GM21528 (cell line): ENCODE measurements around the gene GALNT8.
"Not testable (repeated sequence)": the region's sequence is repeated elsewhere in the genome, so short reads cannot be mapped to it uniquely, and the experiment has no call there.

Source experiments
- ATAC-seq: cut with Tn5 transposase; IDR thresholded peaks from one replicate; pipeline ENCODE4 v1.9.1; 2021; ENCODE audit warnings: mild to moderate bottlenecking, moderate library complexity; ENCODE audit not compliant: unreplicated experiment, low FRiP score

Gene GALNT8

DNA sequence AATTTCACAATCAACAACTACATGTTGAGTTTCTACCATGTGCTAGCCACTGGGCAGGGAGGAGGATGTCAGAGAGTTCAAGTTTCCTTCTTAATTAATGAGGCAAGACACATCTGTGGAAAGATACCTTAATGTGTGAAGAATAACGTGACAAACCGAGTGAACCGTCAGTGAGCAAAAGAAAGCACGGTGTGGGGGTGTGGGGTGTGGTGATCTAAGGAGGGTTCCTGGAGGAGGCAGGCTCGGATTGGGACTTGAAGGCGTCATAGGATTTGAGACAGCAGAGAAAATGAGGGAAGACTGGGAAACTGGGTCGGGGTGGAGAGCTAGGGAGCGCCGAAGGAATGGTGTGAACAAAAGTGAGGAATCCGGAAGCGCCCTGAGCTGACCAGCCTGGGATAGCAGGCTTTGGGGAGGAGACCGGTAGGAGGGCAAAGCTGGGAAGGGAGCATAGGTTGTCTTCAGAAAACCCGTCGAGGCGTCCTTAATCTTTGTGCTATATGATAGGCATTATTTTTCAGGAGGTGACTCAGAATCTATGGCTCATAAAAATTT lies 22.3 kb downstream of the GALNT8 start:
- no peak for ATAC-seq

DNA sequence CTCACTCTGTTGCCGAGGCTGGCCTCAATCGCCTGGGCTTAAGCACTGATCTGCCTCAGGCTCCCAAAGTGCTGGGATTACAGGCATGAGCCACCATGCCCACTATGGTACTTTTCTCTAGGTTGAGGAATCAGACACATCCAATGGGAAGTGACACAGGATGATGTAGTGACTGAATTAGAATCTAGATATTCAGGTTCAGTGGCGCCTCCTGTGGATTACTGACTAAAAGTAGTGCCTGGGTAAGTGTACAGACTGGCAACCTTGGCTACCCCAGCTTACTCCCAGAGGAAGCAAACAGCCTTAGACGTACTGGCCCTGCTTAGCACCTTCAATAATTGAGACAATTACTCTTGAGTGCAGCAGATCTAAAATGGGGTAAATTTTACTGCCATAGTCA lies 22.8 kb downstream of the GALNT8 start:
- no peak for ATAC-seq

- no peak for ATAC-seq
Observed at GRCh38 chr12:4744709-4745108, 24.5 kb downstream of the GALNT8 start.

- ATAC-seq: no peak
Observed at GRCh38 chr12:4745249-4745648, 25.0 kb downstream of the GALNT8 start.

DNA sequence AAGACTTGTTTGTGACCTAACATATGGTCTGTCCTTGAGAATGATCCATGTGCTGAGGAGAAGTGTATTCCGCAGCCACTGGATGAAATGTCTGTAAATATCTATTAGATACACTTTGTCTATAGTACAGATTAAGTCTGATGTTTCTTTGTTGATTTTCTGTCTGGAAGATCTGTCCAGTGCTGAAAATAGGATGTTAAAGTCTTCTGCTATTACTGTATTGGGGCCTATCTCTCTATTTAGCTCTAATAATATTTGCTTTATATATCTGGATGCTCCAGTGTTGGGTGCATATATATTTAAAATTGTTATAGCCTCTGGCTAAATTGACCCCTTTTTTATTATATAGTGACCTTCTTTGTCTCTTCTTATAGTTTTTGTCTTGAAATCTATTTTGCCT lies 31.5 kb downstream of the GALNT8 start:
- not testable (repeated sequence) for ATAC-seq

- no peak for ATAC-seq
Observed at GRCh38 chr12:4762773-4763172, 42.6 kb downstream of the GALNT8 start.

DNA sequence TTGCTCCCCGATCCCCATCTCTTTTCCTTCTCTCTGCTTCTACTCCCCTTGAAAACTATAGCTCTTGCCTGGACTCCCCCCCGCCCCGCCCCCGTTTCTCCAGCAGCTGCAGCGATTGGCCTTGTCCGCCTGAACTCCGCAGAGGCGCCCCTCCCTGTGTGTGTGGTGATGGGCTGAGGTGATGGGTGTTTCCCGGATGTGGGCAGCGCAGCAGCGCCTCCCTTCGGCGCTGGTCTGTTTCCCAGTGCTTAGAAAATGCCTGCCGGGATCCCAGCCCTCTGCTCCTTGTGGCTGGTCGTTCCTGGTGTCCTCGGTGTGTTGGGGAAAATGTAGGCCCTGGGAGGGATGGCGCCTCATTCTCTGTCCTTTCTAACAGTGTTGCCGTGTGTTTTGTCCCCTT lies 43.3 kb downstream of the GALNT8 start:
- ATAC-seq: no peak

GRCh38 chr12:4766445-4766844 lies 46.2 kb downstream of the GALNT8 start:
- ATAC-seq: no peak

GRCh38 chr12:4767186-4767585 lies 47.0 kb downstream of the GALNT8 start:
- no peak for ATAC-seq

GRCh38 chr12:4768341-4768740 lies 48.1 kb downstream of the GALNT8 start:
- no peak for ATAC-seq

GRCh38 chr12:4769073-4769472 lies 48.9 kb downstream of the GALNT8 start:
- no peak for ATAC-seq

DNA sequence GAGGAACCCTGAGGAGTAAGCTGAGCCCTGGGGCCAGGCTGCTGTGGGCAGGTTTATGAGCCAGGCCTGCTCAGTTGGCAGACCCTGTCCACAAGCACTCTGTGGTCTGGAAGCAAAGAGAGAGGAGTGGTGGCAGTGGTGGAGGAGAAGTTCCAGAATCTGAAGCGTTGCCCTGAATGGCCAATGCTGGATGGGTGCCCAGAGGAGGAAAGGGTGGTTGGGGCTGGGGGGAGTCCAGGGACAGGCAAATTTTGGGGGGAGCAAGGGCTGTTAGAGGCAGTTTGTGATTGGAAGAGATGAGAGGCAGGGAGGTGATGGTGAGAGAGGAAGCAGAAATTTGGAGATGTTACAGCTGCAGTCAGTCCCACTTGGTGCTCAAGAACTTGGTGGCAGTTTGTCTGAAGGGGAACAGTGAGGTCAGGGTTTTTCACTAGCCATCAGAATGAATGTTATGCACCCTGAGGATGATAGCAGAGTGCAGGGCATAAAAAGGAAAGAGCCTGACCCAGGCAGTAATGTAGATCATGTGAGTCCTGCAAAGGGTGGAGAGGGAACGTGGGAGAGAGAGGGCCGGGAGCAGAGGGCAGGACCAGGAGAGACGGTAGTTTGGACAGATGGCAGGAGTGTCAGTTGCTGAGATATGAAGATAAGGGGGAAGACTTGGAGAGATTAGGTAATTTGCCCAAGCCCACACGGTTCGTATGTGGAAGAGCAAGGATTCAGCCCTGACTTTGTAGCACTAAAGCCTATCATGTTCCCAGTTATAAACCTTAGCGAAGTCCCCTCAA lies 51.2 kb downstream of the GALNT8 start:
- no peak for ATAC-seq

GRCh38 chr12:4771960-4772566 lies 51.9 kb downstream of the GALNT8 start:
- ATAC-seq: no peak

DNA sequence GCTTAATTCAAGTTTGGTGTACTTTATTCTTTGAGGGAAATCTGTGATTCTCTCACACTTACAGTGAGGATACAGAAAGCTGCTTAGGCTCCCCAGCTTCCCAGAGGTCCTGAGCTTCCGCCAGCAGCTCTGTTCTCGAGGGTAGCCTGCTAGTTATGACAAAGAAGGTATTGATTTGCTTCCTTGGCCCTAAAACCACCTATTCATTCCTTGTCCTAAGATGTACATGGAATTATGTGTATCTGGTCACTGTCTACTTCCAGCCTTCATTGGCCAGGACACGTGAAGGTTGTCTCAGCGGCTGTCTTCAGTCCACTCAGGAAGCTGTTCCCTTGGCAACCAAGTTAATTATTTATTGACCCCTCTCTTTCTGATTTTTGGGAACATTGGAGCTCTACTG lies 55.7 kb downstream of the GALNT8 start:
- no peak for ATAC-seq

DNA sequence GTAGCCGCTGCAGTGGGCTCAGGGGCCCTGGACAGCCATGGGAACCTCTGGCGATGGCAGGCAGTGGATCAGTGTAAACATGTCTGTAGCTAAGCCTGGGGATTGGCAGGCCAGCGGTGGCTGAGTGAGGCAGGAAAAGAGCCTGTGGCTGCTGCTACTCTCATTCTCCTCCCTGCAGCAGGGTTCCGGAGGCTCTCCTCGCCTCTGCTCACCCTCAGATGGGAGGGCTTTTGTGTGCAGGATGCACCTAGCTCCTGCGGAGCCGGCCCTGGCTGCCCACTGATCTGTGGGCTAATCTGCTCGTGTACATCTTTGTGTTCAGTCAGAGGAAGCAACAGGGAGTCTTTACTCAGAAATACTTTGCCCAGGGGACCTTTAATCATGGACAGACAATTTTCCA lies 59.5 kb downstream of the GALNT8 start:
- ATAC-seq: no peak

DNA sequence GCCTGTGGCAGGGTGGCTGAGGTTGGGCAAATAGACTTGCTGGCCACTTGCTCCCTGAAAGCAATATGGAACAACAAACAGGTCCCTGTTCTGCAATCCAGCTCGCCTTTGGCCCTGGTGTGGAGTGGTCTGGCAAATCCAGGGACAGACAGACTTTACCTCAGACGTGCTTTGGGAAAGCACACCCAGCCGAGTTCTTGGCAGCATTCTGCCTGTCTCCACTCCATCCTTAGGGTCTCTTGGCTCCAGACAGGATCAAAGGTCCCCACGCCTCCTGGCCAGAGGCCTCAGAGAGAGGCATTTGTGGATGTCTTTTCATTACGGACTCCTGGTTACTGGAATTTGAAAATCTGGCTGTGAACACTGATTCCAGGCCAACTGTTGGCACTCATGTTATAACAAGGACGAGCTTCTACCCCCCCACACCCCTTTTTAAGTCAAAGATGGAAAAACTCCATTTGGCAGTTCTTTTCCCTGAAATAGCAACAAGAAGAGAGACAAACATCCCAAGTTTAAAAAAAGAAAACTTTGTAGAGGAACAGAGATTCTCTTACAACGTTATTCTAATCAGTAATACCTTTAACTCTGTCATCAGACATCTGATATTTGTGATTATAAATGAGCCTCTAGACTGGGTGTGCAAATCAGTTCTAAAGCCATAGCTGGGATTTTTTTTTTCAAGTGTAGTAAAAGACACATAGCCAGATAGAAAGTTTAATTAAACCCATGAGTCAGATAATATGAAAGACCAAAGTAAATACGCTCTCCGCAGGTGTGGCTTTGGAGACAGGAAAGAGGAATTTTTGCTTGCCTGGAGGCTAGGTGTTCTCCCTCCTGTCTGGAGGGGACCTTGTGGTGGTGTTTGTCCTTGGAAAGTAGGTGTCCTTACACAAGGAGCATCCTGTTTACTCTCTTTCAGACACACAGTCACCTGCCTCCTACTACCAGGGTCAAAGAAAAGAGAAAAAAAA lies 60.7 kb downstream of the GALNT8 start:
- ATAC-seq: no peak

GRCh38 chr12:4784404-4785054 lies 64.3 kb downstream of the GALNT8 start:
- ATAC-seq: no peak

GRCh38 chr12:4786795-4787194 lies 66.6 kb downstream of the GALNT8 start:
- no peak for ATAC-seq

DNA sequence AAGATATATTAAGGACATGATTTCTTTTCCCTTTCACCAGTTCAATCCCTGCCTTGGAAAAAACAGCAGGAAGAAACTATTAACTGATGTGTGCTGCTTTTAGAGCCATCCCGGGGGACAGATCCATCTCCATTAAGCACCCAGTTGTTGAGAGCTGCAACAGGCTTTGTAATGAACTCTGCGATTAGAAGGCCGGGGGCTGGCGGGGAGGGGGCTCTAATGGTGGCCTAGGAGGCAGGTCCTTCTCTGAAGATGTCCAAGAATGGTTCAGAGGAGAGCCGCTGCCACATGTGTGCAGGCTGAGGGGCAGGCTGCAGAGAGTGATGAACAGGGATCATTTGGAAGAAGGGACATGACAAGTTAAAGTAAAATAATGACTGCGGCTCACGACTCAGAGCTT lies 67.8 kb downstream of the GALNT8 start:
- no peak for ATAC-seq

GRCh38 chr12:4789776-4790175 lies 69.6 kb downstream of the GALNT8 start:
- no peak for ATAC-seq
